ENCODE measurements around the gene KIF23.

- TF ChIP-seq CTCF (conservative IDR thresholded peaks at IDR 0.05), result no peak
- TF ChIP-seq EZH2 (IDR thresholded peaks at IDR 0.05; ENCODE audit: low read depth), result no peak
Measured at GRCh38 chr15:69490356-69491037, 76.3 kb downstream of the KIF23 start.
